Measurements from ENCODE around the gene PPP1R3A.

PPP1R3A gene

DNA sequence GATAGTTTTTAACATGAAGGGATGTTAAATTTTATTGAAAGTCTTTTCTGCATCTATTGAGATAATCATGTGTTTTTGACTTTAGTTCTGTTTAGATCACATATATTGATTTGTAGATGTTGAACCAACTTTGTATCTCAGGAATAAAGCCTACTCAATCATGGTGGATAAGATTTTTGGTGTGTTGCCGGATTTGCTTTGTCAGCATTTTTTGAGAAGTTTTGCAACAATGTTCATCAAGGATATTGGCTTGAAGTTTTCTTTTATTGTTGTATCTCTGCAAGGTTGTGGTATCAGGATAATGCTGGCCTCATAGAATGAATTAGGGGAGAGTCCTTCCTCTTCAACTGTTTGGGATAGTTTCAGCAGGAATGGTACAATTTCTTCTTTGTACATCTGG is 9.3 kb upstream of the PPP1R3A start:
- no peaks in the 10 kb centered on the region for H3K4me1 ChIP-seq (ENCODE audit: insufficient read depth, poor library complexity, severe bottlenecking)
- ATAC-seq (ENCODE audit: low read depth), result no peak

GRCh38 chr7:113922049-113922448 is 3.2 kb upstream of the PPP1R3A start:
- TF ChIP-seq CTCF (IDR thresholded peaks at IDR 0.05; ENCODE audit: poor library complexity, severe bottlenecking), result no peak

More for the DNA sequence above, 9.3 kb upstream of the PPP1R3A start:
- Histone ChIP-seq H3K27ac (ENCODE audit: poor library complexity, severe bottlenecking) (no peak overlapping the region), H3K27me3 (ENCODE audit: insufficient read depth, poor library complexity, severe bottlenecking) (no peaks in the 10 kb centered on the region), H3K36me3 (ENCODE audit: low read depth) (no peaks in the 10 kb centered on the region), H3K9me3 (ENCODE audit: severe bottlenecking) (no peaks in the 10 kb centered on the region), H3K4me3 (ENCODE audit: severe bottlenecking) (no peak overlapping the region)
- DNase-seq (ENCODE audit: low spot score), result no peak
- no peak for TF ChIP-seq CTCF (IDR thresholded peaks at IDR 0.05; ENCODE audit: poor library complexity, severe bottlenecking)

DNA sequence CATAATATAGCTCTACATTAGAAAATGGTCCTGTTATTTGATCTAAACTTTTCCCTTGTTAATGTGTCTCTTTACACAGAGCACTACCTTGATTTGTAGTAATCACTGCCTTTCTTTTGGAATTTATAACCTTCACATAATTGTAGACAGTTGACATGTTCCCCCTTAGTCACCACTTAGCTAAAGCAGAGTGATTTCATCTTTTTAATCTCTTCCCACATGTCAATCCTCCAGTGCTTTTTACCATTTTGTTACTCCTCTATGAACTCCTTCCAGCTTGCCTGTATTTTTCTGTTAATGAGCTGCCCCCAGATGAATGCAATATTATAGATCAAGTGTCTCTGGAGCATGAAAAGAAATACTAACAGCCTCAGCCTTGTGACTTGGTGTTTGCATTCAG is 2.6 kb upstream of the PPP1R3A start:
- H3K36me3 ChIP-seq (ENCODE audit: low read depth), result no peaks in the 10 kb centered on the region
- H3K4me1 ChIP-seq (ENCODE audit: insufficient read depth, poor library complexity, severe bottlenecking), result no peaks in the 10 kb centered on the region
- DNase-seq (ENCODE audit: low spot score) (no peak), ATAC-seq (ENCODE audit: low read depth) (no peak)
- H3K27ac ChIP-seq (ENCODE audit: poor library complexity, severe bottlenecking), result no peak overlapping the region
- TF ChIP-seq CTCF (IDR thresholded peaks at IDR 0.05; ENCODE audit: poor library complexity, severe bottlenecking), result no peak
- H3K9me3 ChIP-seq (ENCODE audit: severe bottlenecking), result no peaks in the 10 kb centered on the region
- H3K4me3 ChIP-seq (ENCODE audit: severe bottlenecking), result no peak overlapping the region
- H3K27me3 ChIP-seq (ENCODE audit: insufficient read depth, poor library complexity, severe bottlenecking), result no peaks in the 10 kb centered on the region

More at GRCh38 chr7:113922049-113922448, 3.2 kb upstream of the PPP1R3A start:
- Histone ChIP-seq H3K4me1 (ENCODE audit: insufficient read depth, poor library complexity, severe bottlenecking) (no peaks in the 10 kb centered on the region), H3K4me3 (ENCODE audit: severe bottlenecking) (no peak overlapping the region), H3K9me3 (ENCODE audit: severe bottlenecking) (no peaks in the 10 kb centered on the region), H3K36me3 (ENCODE audit: low read depth) (no peaks in the 10 kb centered on the region), H3K27me3 (ENCODE audit: insufficient read depth, poor library complexity, severe bottlenecking) (no peaks in the 10 kb centered on the region), H3K27ac (ENCODE audit: poor library complexity, severe bottlenecking) (no peak overlapping the region)
- ATAC-seq (ENCODE audit: low read depth) (no peak), DNase-seq (ENCODE audit: low spot score) (no peak)

GRCh38 chr7:113917840-113918239 is 969 bp downstream of the PPP1R3A start:
- Histone ChIP-seq H3K27ac (ENCODE audit: poor library complexity, severe bottlenecking) (no peak overlapping the region), H3K4me3 (ENCODE audit: severe bottlenecking) (no peak overlapping the region), H3K27me3 (ENCODE audit: insufficient read depth, poor library complexity, severe bottlenecking) (no peaks in the 10 kb centered on the region), H3K36me3 (ENCODE audit: low read depth) (no peaks in the 10 kb centered on the region), H3K9me3 (ENCODE audit: severe bottlenecking) (no peaks in the 10 kb centered on the region), H3K4me1 (ENCODE audit: insufficient read depth, poor library complexity, severe bottlenecking) (no peaks in the 10 kb centered on the region)
- no peak for DNase-seq (ENCODE audit: low spot score)
- no peak for TF ChIP-seq CTCF (IDR thresholded peaks at IDR 0.05; ENCODE audit: poor library complexity, severe bottlenecking)
- ATAC-seq (ENCODE audit: low read depth), result no peak

GRCh38 chr7:113915956-113916355 is 2.9 kb downstream of the PPP1R3A start:
- no peak overlapping the region for H3K4me3 ChIP-seq (ENCODE audit: severe bottlenecking)
- H3K9me3 ChIP-seq (ENCODE audit: severe bottlenecking), result no peaks in the 10 kb centered on the region
- DNase-seq (ENCODE audit: low spot score) (no peak), ATAC-seq (ENCODE audit: low read depth) (no peak)
- TF ChIP-seq CTCF (IDR thresholded peaks at IDR 0.05; ENCODE audit: poor library complexity, severe bottlenecking), result no peak
- no peaks in the 10 kb centered on the region for H3K4me1 ChIP-seq (ENCODE audit: insufficient read depth, poor library complexity, severe bottlenecking)
- H3K36me3 ChIP-seq (ENCODE audit: low read depth), result no peaks in the 10 kb centered on the region
- H3K27me3 ChIP-seq (ENCODE audit: insufficient read depth, poor library complexity, severe bottlenecking), result no peaks in the 10 kb centered on the region
- no peak overlapping the region for H3K27ac ChIP-seq (ENCODE audit: poor library complexity, severe bottlenecking)

All from RWPE2 (cell line).